Liver (tissue), 9 donors: ENCODE measurements around the gene NFATC1. TPM values are rescaled to one million over a fixed set of nuclear protein-coding genes. Genes with fewer than 3 reads are reported as not detected.
"Not testable (repeated sequence)": the region's sequence is repeated elsewhere in the genome, so short reads cannot be mapped to it uniquely, and the experiment has no call there.

Source experiments
- DNase-seq: peaks from one replicate; pipeline ENCODE4 v3.0.0-alpha.2; 2017; ENCODE audit warnings: low spot score
- H3K27ac ChIP-seq, 2 donors: one replicate each; pipeline ENCODE4 v1.7.0; 2013; ENCODE audit warnings: inconsistent platforms in 2 of 2, low read length in 2 of 2, control low read depth in 1 of 2, low read depth in 1 of 2, mild to moderate bottlenecking in 1 of 2
- H3K27me3 ChIP-seq, 4 donors: one replicate each; pipeline versions ENCODE4 v1.6.1 to v1.7.0; 2013; ENCODE audit warnings: low read length in 3 of 4, inconsistent platforms in 1 of 4, mild to moderate bottlenecking in 1 of 4, moderate library complexity in 1 of 4; ENCODE audit not compliant: control insufficient read depth in 4 of 4, insufficient read depth in 4 of 4
- H3K36me3 ChIP-seq, 4 donors: one replicate each; pipeline versions ENCODE4 v1.6.1 to v1.7.0; 2013; ENCODE audit warnings: low read length in 3 of 4, mild to moderate bottlenecking in 3 of 4, low read depth in 1 of 4, moderate library complexity in 1 of 4; ENCODE audit not compliant: control insufficient read depth in 4 of 4, insufficient read depth in 3 of 4
- H3K4me1 ChIP-seq, 4 donors: one replicate each; pipeline versions ENCODE4 v1.6.1 to v1.7.0; 2013; ENCODE audit warnings: low read length in 3 of 4, mild to moderate bottlenecking in 3 of 4, moderate library complexity in 1 of 4; ENCODE audit not compliant: control insufficient read depth in 4 of 4, insufficient read depth in 4 of 4
- H3K4me3 ChIP-seq, 3 donors: one replicate each; pipeline versions ENCODE4 v1.6.1 to v1.7.0; 2013; ENCODE audit warnings: low read length in 3 of 3, control low read depth in 1 of 3, low read depth in 1 of 3, mild to moderate bottlenecking in 1 of 3
- H3K9ac ChIP-seq, 2 donors: one replicate each; pipeline ENCODE4 v1.7.0; 2013; ENCODE audit warnings: low read length in 2 of 2, mild to moderate bottlenecking in 2 of 2, moderate library complexity in 2 of 2, control low read depth in 1 of 2, low read depth in 1 of 2
- H3K9me3 ChIP-seq, 4 donors: one replicate each; pipeline versions ENCODE4 v1.6.1 to v1.7.0; 2013; ENCODE audit warnings: low read length in 3 of 4; ENCODE audit not compliant: control insufficient read depth in 4 of 4
- FOXA2 ChIP-seq: IDR thresholded peaks from 2 replicates; pipeline ENCODE4 v1.6.1; 2016; ENCODE audit warnings: antibody characterized with exemption
- JUND ChIP-seq, 2 donors: IDR thresholded peaks; 2 replicates each; pipeline ENCODE4 v1.6.1; 2016; ENCODE audit warnings: antibody characterized with exemption in 2 of 2
- MAX ChIP-seq: IDR thresholded peaks from 2 replicates; pipeline ENCODE4 v1.6.1; 2016; ENCODE audit warnings: antibody characterized with exemption
- NR2F2 ChIP-seq: IDR thresholded peaks from 2 replicates; pipeline ENCODE4 v1.6.1; 2016; ENCODE audit warnings: antibody characterized with exemption
- RAD21 ChIP-seq, 2 donors: IDR thresholded peaks; 2 replicates each; pipeline ENCODE4 v1.6.1; 2016; ENCODE audit warnings: antibody characterized with exemption in 2 of 2, mild to moderate bottlenecking in 2 of 2
- RXRA ChIP-seq, 2 donors: IDR thresholded peaks; 2 replicates each; pipeline ENCODE4 v1.6.1; 2017 to 2018; ENCODE audit warnings: antibody characterized with exemption in 2 of 2, mild to moderate bottlenecking in 1 of 2
- SP1 ChIP-seq: IDR thresholded peaks from 2 replicates; pipeline ENCODE4 v1.6.1; 2018; ENCODE audit warnings: antibody characterized with exemption, mild to moderate bottlenecking
- TAF1 ChIP-seq: conservative IDR thresholded peaks from 2 replicates; pipeline ENCODE4 v1.6.1; 2016; ENCODE audit warnings: antibody characterized with exemption, mild to moderate bottlenecking
- YY1 ChIP-seq: IDR thresholded peaks from 2 replicates; pipeline ENCODE4 v1.6.1; 2016; ENCODE audit warnings: antibody characterized with exemption, mild to moderate bottlenecking
- ZBTB33 ChIP-seq: IDR thresholded peaks from 2 replicates; pipeline ENCODE4 v1.6.1; 2016; ENCODE audit warnings: antibody characterized with exemption
- WGBS: extraction: QIAGEN DNeasy Blood & Tissue Kit; methylation state at CpG from one replicate; pipeline ENCODE4 v1.1.7; 2013; 5-methylcytosine and 5-hydroxymethylcytosine counted together
- polyA plus RNA-seq, 2 donors: library from polyadenylated mRNA; stranded (reverse) in 1 of 2; unstranded in 1 of 2; fragments of 200-250 nt in 1 of 2; fragments of >200 nt in 1 of 2; fragmentation: Nextera tagmentation in 1 of 2; extraction: Ambion mirVana in 1 of 2; gene quantifications; one replicate each; pipeline versions ENCODE4 v1.2.1 to v1.2.3, GENCODE V29; 2013 to 2015
- total RNA-seq, 2 donors: library from RNA; depleted of rRNA; stranded (reverse); fragments of >200 nt; gene quantifications; one replicate each; pipeline ENCODE4 v1.2.3, GENCODE V29; 2014
- TF ChIP-seq, protein P1 (sequence below): IDR thresholded peaks from 2 replicates; pipeline ENCODE4 v1.6.1; 2016; ENCODE audit warnings: antibody characterized with exemption, mild to moderate bottlenecking
- TF ChIP-seq, protein P2 (sequence below): fragments of 150-350 bp; IDR thresholded peaks from 2 replicates; pipeline ENCODE4 v1.5.1; 2017; ENCODE audit warnings: improper control_type of control experiment, low read depth, low read length; ENCODE audit not compliant: missing input control
- donor health status: healthy.
- donor health status: healthy.
- donor health status: healthy.
- donor health status: healthy.
- donor health status: healthy.

The NFATC1 gene
- total and polyA plus RNA-seq, 4 donors, result 0.57 to 2.2 (median 1.3) TPM

GRCh38 chr18:79481046-79481790 is 85.5 kb downstream of the NFATC1 start:
- 93% methylated on average over 26 of the region's 26 CpGs for WGBS
- H3K27ac ChIP-seq, result no peak overlapping the region
- no peaks in the 10 kb centered on the region for H3K27me3 ChIP-seq
- no peaks in the 10 kb centered on the region for H3K9me3 ChIP-seq
- no peak overlapping the region for H3K9ac ChIP-seq
- DNase-seq, result no peak
- peaks cover 0 to 1% (median 0%) of the 10 kb centered on the region in 4 donors for H3K36me3 ChIP-seq
- TF ChIP-seq FOXA2 (no peak), ZBTB33 (no peak), NR2F2 (no peak), TAF1 (no peak), JUND (IDR thresholded peaks at IDR 0.05) (no peak)
- TF ChIP-seq, protein P1, sequence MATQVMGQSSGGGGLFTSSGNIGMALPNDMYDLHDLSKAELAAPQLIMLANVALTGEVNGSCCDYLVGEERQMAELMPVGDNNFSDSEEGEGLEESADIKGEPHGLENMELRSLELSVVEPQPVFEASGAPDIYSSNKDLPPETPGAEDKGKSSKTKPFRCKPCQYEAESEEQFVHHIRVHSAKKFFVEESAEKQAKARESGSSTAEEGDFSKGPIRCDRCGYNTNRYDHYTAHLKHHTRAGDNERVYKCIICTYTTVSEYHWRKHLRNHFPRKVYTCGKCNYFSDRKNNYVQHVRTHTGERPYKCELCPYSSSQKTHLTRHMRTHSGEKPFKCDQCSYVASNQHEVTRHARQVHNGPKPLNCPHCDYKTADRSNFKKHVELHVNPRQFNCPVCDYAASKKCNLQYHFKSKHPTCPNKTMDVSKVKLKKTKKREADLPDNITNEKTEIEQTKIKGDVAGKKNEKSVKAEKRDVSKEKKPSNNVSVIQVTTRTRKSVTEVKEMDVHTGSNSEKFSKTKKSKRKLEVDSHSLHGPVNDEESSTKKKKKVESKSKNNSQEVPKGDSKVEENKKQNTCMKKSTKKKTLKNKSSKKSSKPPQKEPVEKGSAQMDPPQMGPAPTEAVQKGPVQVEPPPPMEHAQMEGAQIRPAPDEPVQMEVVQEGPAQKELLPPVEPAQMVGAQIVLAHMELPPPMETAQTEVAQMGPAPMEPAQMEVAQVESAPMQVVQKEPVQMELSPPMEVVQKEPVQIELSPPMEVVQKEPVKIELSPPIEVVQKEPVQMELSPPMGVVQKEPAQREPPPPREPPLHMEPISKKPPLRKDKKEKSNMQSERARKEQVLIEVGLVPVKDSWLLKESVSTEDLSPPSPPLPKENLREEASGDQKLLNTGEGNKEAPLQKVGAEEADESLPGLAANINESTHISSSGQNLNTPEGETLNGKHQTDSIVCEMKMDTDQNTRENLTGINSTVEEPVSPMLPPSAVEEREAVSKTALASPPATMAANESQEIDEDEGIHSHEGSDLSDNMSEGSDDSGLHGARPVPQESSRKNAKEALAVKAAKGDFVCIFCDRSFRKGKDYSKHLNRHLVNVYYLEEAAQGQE, result no peak
- TF ChIP-seq, protein P2, sequence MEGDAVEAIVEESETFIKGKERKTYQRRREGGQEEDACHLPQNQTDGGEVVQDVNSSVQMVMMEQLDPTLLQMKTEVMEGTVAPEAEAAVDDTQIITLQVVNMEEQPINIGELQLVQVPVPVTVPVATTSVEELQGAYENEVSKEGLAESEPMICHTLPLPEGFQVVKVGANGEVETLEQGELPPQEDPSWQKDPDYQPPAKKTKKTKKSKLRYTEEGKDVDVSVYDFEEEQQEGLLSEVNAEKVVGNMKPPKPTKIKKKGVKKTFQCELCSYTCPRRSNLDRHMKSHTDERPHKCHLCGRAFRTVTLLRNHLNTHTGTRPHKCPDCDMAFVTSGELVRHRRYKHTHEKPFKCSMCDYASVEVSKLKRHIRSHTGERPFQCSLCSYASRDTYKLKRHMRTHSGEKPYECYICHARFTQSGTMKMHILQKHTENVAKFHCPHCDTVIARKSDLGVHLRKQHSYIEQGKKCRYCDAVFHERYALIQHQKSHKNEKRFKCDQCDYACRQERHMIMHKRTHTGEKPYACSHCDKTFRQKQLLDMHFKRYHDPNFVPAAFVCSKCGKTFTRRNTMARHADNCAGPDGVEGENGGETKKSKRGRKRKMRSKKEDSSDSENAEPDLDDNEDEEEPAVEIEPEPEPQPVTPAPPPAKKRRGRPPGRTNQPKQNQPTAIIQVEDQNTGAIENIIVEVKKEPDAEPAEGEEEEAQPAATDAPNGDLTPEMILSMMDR, result no peak
- no peak overlapping the region for H3K4me3 ChIP-seq
- no peaks in the 10 kb centered on the region for H3K4me1 ChIP-seq

DNA sequence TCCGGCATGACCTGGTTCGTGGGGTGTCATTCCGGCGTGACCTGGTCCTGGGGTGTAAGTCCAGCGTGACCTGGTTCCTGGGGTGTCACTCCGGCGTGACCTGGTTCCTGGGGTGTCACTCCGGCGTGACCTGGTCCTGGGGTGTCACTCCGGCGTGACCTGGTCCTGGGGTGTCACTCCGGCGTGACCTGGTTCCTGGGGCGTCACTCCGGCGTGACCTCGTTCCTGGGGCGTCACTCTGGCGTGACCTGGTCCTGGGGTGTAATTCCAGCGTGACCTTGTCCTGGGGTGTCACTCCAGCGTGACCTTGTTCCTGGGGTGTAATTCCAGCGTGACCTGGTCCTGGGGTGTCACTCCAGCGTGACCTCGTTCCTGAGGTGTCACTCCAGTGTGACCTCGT is 87.7 kb downstream of the NFATC1 start:
- H3K27ac ChIP-seq, H3K27me3 ChIP-seq, H3K9me3 ChIP-seq, H3K4me3 ChIP-seq, H3K36me3 ChIP-seq, H3K4me1 ChIP-seq, DNase-seq, H3K9ac ChIP-seq: not testable (repeated sequence)
- 96% methylated on average over 25 of the region's 25 CpGs for WGBS

- DNase-seq, result no peak
- Histone ChIP-seq H3K27me3 (no peaks in the 10 kb centered on the region), H3K9me3 (no peaks in the 10 kb centered on the region), H3K36me3 (peaks cover 0 to 5% (median 2%) of the 10 kb centered on the region in 4 donors), H3K9ac (no peak overlapping the region), H3K27ac (no peak overlapping the region), H3K4me3 (no peak overlapping the region), H3K4me1 (no peaks in the 10 kb centered on the region)
- WGBS, result 89% methylated on average over 15 of the region's 15 CpGs
- TF ChIP-seq SP1, result no peak
- TF ChIP-seq RAD21 (IDR thresholded peaks at IDR 0.05), result no peak
- no peak for TF ChIP-seq TAF1
- TF ChIP-seq MAX, result no peak
- TF ChIP-seq, protein P1, result no peak
- no peak for TF ChIP-seq ZBTB33
- TF ChIP-seq YY1, result no peak
- TF ChIP-seq RXRA (IDR thresholded peaks at IDR 0.05), result no peak
- no peak for TF ChIP-seq JUND (IDR thresholded peaks at IDR 0.05)
Observed at GRCh38 chr18:79483971-79484491, 88.3 kb downstream of the NFATC1 start.
